ENCODE measurements around the gene UBE2L5. TPM values are rescaled to one million over a fixed set of nuclear protein-coding genes. Genes with fewer than 3 reads are reported as not detected.

UBE2L5 gene
- total and polyA plus RNA-seq, 2 of the 13 experiments (the other 11 are each of a cell fraction or from before 2014, with no cell fraction given), result 0.13 TPM; not detected in 1

DNA sequence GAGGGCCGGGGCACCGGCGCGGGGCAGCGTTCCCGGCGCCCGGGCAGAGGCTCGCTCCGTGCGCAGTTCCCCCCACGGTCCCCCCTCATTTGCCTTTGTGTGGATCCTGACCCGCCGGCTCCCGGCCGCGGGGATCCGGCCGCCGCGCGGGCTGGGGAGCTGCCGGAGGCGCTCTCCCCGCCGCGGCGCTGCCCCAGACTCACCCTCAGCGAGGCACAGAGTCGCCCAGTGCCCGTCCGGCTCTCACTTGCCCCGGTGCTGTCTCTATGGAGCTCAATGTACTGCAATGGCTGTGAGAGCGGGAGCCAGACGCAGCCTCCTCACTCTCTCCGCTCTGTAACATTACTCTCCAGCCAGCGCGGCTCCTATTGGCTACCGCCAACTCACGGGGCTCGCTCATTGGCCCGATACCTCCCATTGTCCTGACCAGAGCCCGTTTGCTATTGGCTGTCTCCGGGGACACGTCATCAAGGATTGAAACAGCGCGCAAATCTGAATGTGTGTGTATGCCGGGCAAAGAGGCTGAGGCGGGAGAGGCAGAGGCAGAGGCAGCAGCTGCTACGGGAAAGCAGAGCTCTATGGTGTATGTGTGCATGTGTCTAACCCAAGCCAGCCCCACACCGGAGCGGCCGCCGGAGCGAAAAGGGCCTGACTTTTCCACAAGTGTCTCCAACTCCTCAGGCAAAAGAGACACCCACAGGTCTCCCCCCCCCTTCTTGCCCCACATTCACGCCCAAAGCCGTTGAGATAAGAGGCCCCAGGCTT lies 43.5 kb downstream of the UBE2L5 start, which contains the start of gene HMGB1 (continued):
- TF ChIP-seq, protein P1, sequence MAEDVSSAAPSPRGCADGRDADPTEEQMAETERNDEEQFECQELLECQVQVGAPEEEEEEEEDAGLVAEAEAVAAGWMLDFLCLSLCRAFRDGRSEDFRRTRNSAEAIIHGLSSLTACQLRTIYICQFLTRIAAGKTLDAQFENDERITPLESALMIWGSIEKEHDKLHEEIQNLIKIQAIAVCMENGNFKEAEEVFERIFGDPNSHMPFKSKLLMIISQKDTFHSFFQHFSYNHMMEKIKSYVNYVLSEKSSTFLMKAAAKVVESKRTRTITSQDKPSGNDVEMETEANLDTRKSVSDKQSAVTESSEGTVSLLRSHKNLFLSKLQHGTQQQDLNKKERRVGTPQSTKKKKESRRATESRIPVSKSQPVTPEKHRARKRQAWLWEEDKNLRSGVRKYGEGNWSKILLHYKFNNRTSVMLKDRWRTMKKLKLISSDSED (CRISPR knock-in tag; IDR thresholded peaks at IDR 0.05), result no peak
- TF ChIP-seq, protein P2, sequence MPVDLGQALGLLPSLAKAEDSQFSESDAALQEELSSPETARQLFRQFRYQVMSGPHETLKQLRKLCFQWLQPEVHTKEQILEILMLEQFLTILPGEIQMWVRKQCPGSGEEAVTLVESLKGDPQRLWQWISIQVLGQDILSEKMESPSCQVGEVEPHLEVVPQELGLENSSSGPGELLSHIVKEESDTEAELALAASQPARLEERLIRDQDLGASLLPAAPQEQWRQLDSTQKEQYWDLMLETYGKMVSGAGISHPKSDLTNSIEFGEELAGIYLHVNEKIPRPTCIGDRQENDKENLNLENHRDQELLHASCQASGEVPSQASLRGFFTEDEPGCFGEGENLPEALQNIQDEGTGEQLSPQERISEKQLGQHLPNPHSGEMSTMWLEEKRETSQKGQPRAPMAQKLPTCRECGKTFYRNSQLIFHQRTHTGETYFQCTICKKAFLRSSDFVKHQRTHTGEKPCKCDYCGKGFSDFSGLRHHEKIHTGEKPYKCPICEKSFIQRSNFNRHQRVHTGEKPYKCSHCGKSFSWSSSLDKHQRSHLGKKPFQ (CRISPR knock-in tag; IDR thresholded peaks at IDR 0.05; ENCODE audit: insufficient replicate concordance), result no peak
- TF ChIP-seq PHF21A (CRISPR knock-in tag; IDR thresholded peaks at IDR 0.05), result 0 out of 2 replicates have a peak, but pooled peaks have one; percentile 38
- no peak for TF ChIP-seq GATA4 (IDR thresholded peaks at IDR 0.05; ENCODE audit: borderline replicate concordance, low read depth)
- TF ChIP-seq KLF9 (CRISPR knock-in tag; IDR thresholded peaks at IDR 0.05; ENCODE audit: low read depth), result no peak
- peak; percentile 68; the same call in 1 of the 2 replicates for TF ChIP-seq ZNF543 (CRISPR knock-in tag; IDR thresholded peaks at IDR 0.05)
- TF ChIP-seq, protein P3, sequence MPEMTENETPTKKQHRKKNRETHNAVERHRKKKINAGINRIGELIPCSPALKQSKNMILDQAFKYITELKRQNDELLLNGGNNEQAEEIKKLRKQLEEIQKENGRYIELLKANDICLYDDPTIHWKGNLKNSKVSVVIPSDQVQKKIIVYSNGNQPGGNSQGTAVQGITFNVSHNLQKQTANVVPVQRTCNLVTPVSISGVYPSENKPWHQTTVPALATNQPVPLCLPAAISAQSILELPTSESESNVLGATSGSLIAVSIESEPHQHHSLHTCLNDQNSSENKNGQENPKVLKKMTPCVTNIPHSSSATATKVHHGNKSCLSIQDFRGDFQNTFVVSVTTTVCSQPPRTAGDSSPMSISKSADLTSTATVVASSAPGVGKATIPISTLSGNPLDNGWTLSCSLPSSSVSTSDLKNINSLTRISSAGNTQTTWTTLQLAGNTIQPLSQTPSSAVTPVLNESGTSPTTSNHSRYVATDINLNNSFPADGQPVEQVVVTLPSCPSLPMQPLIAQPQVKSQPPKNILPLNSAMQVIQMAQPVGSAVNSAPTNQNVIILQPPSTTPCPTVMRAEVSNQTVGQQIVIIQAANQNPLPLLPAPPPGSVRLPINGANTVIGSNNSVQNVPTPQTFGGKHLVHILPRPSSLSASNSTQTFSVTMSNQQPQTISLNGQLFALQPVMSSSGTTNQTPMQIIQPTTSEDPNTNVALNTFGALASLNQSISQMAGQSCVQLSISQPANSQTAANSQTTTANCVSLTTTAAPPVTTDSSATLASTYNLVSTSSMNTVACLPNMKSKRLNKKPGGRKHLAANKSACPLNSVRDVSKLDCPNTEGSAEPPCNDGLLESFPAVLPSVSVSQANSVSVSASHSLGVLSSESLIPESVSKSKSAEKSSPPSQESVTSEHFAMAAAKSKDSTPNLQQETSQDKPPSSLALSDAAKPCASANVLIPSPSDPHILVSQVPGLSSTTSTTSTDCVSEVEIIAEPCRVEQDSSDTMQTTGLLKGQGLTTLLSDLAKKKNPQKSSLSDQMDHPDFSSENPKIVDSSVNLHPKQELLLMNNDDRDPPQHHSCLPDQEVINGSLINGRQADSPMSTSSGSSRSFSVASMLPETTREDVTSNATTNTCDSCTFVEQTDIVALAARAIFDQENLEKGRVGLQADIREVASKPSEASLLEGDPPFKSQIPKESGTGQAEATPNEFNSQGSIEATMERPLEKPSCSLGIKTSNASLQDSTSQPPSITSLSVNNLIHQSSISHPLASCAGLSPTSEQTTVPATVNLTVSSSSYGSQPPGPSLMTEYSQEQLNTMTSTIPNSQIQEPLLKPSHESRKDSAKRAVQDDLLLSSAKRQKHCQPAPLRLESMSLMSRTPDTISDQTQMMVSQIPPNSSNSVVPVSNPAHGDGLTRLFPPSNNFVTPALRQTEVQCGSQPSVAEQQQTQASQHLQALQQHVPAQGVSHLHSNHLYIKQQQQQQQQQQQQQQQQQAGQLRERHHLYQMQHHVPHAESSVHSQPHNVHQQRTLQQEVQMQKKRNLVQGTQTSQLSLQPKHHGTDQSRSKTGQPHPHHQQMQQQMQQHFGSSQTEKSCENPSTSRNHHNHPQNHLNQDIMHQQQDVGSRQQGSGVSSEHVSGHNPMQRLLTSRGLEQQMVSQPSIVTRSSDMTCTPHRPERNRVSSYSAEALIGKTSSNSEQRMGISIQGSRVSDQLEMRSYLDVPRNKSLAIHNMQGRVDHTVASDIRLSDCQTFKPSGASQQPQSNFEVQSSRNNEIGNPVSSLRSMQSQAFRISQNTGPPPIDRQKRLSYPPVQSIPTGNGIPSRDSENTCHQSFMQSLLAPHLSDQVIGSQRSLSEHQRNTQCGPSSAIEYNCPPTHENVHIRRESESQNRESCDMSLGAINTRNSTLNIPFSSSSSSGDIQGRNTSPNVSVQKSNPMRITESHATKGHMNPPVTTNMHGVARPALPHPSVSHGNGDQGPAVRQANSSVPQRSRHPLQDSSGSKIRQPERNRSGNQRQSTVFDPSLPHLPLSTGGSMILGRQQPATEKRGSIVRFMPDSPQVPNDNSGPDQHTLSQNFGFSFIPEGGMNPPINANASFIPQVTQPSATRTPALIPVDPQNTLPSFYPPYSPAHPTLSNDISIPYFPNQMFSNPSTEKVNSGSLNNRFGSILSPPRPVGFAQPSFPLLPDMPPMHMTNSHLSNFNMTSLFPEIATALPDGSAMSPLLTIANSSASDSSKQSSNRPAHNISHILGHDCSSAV (CRISPR knock-in tag; IDR thresholded peaks at IDR 0.05; ENCODE audit: borderline replicate concordance), result no peak
- TF ChIP-seq ZNF446 (CRISPR knock-in tag; IDR thresholded peaks at IDR 0.05), result peak; percentile 43; the same call in 1 of the 2 replicates
- TF ChIP-seq AGO2 (optimal IDR thresholded peaks at IDR 0.05; ENCODE audit: low read depth, low read length), result peak; percentile 91
- no peak for TF ChIP-seq TSC22D2 (CRISPR knock-in tag; IDR thresholded peaks at IDR 0.05; ENCODE audit: borderline replicate concordance)
- no peak for TF ChIP-seq IKZF4 (CRISPR knock-in tag; IDR thresholded peaks at IDR 0.05; ENCODE audit: borderline replicate concordance, low read depth, not compliant biosample characterization)
- no peak for TF ChIP-seq HCFC1 (IDR thresholded peaks at IDR 0.05; ENCODE audit: low read depth, low read length)
- TF ChIP-seq YEATS4 (CRISPR knock-in tag; IDR thresholded peaks at IDR 0.05; ENCODE audit: borderline replicate concordance), result peak; percentile 63; the same call in 1 of the 2 replicates
- no peak for TF ChIP-seq NKX3-1 (CRISPR knock-in tag; IDR thresholded peaks at IDR 0.05)
- TF ChIP-seq MAFF (IDR thresholded peaks at IDR 0.05; ENCODE audit: low read depth, low read length), result no peak
- 0 out of 2 replicates have a peak, but pooled peaks have one; percentile 57 for TF ChIP-seq ZNF546 (CRISPR knock-in tag; conservative IDR thresholded peaks at IDR 0.05)
- TF ChIP-seq ZSCAN25 (CRISPR knock-in tag; IDR thresholded peaks at IDR 0.05), result no peak
- no peak for TF ChIP-seq HNRNPK (IDR thresholded peaks at IDR 0.05; ENCODE audit: low read depth, low read length, poor library complexity, severe bottlenecking)
- no peak for TF ChIP-seq NFKBIZ (CRISPR knock-in tag; IDR thresholded peaks at IDR 0.05)

All from HepG2 (cell line).